ENCODE results near the gene SSH2.

Gene SSH2

GRCh38 chr17:29840884-29841283 lies 89.1 kb downstream of the SSH2 start:
- no peak overlapping the region for H3K27ac ChIP-seq (ENCODE audit: extremely low read depth, low read depth, low read length)
- no peaks in the 10 kb centered on the region for H3K9me3 ChIP-seq (ENCODE audit: control insufficient read depth, insufficient read depth, low read depth, low read length)
- no peak overlapping the region for H3K4me3 ChIP-seq (ENCODE audit: low read depth, low read length)
- H3K36me3 ChIP-seq (ENCODE audit: control insufficient read depth in 2 of 2, insufficient read depth in 1 of 2, low read length in 2 of 2): no peaks in the 10 kb centered on the region
- POLR2A ChIA-PET: no interaction called here
- TF ChIP-seq ZNF473 (tag by site-specific recombination; IDR thresholded peaks at IDR 0.05): no peak
- TF ChIP-seq ZBTB1 (tag by site-specific recombination; IDR thresholded peaks at IDR 0.05): no peak
- TF ChIP-seq ZNF510 (tag by site-specific recombination; IDR thresholded peaks at IDR 0.05; ENCODE audit: insufficient replicate concordance): no peak
- no peak for TF ChIP-seq ZNF214 (tag by site-specific recombination; IDR thresholded peaks at IDR 0.05; ENCODE audit: borderline replicate concordance)
- TF ChIP-seq ZNF211 (tag by site-specific recombination; IDR thresholded peaks at IDR 0.05; ENCODE audit: low read depth): no peak
- no peak for TF ChIP-seq ZNF114 (tag by site-specific recombination; IDR thresholded peaks at IDR 0.05)
- no peak for TF ChIP-seq SP3 (tag by site-specific recombination; IDR thresholded peaks at IDR 0.05)
- no peak for TF ChIP-seq ZNF423 (tag by site-specific recombination; IDR thresholded peaks at IDR 0.05)
- TF ChIP-seq ZNF514 (tag by site-specific recombination; IDR thresholded peaks at IDR 0.05): no peak
- TF ChIP-seq ZNF155 (tag by site-specific recombination; IDR thresholded peaks at IDR 0.05): no peak
- TF ChIP-seq, protein P1, sequence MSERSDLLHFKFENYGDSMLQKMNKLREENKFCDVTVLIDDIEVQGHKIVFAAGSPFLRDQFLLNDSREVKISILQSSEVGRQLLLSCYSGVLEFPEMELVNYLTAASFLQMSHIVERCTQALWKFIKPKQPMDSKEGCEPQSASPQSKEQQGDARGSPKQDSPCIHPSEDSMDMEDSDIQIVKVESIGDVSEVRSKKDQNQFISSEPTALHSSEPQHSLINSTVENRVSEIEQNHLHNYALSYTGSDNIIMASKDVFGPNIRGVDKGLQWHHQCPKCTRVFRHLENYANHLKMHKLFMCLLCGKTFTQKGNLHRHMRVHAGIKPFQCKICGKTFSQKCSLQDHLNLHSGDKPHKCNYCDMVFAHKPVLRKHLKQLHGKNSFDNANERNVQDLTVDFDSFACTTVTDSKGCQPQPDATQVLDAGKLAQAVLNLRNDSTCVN (tag by site-specific recombination; optimal IDR thresholded peaks at IDR 0.05): no peak
- no peak for TF ChIP-seq ZNF280D (tag by site-specific recombination; IDR thresholded peaks at IDR 0.05)
- TF ChIP-seq, protein P2, sequence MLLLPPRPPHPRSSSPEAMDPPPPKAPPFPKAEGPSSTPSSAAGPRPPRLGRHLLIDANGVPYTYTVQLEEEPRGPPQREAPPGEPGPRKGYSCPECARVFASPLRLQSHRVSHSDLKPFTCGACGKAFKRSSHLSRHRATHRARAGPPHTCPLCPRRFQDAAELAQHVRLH (tag by site-specific recombination; IDR thresholded peaks at IDR 0.05): no peak
- no peak for TF ChIP-seq ZBTB20 (tag by site-specific recombination; IDR thresholded peaks at IDR 0.05)
- TF ChIP-seq PRDM1 (tag by site-specific recombination; IDR thresholded peaks at IDR 0.05): no peak
- no peak for TF ChIP-seq ZNF521 (tag by site-specific recombination; IDR thresholded peaks at IDR 0.05)
- TF ChIP-seq ZFP41 (tag by site-specific recombination; IDR thresholded peaks at IDR 0.05; ENCODE audit: borderline replicate concordance): no peak
- no peak for TF ChIP-seq ZNF302 (tag by site-specific recombination; IDR thresholded peaks at IDR 0.05; ENCODE audit: low read depth)
- TF ChIP-seq, protein P3, sequence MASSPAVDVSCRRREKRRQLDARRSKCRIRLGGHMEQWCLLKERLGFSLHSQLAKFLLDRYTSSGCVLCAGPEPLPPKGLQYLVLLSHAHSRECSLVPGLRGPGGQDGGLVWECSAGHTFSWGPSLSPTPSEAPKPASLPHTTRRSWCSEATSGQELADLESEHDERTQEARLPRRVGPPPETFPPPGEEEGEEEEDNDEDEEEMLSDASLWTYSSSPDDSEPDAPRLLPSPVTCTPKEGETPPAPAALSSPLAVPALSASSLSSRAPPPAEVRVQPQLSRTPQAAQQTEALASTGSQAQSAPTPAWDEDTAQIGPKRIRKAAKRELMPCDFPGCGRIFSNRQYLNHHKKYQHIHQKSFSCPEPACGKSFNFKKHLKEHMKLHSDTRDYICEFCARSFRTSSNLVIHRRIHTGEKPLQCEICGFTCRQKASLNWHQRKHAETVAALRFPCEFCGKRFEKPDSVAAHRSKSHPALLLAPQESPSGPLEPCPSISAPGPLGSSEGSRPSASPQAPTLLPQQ (tag by site-specific recombination; IDR thresholded peaks at IDR 0.05): no peak
- no peak for TF ChIP-seq ZNF560 (tag by site-specific recombination; IDR thresholded peaks at IDR 0.05; ENCODE audit: borderline replicate concordance)
- H3K4me1 ChIP-seq (ENCODE audit: control insufficient read depth, insufficient read depth, low read length): peaks cover 15% of the 10 kb centered on the region
- CTCF ChIA-PET: interaction anchor here (0.6 kb wide), 1 partner anchor 87 kb away, joined by 3 read pairs; no protein-coding TSS in a partner anchor

DNA sequence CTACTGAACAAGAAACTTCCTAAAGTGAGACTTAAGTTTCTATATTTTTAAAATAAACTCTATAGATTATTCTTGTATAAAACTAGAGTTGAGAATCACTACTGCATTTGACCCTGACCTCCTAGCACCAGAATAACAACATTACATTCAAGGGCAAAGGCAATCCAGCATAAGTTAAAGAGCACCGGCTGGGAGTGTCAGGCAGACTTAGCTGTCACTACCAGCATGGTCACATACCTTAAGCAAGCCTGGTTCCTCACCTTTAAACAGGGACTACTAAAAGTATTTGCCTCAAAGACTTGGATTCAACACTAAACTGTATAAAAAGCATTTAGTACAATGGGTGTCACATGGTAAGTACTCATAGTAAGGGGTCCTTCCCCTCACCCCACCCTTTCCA lies 90.4 kb downstream of the SSH2 start:
- Histone ChIP-seq H3K27ac (ENCODE audit: extremely low read depth, low read depth, low read length) (no peak overlapping the region), H3K9me3 (ENCODE audit: control insufficient read depth, insufficient read depth, low read depth, low read length) (no peaks in the 10 kb centered on the region), H3K4me3 (ENCODE audit: low read depth, low read length) (no peak overlapping the region), H3K4me1 (ENCODE audit: control insufficient read depth, insufficient read depth, low read length) (peaks cover 9% of the 10 kb centered on the region), H3K36me3 (ENCODE audit: control insufficient read depth in 2 of 2, insufficient read depth in 1 of 2, low read length in 2 of 2) (no peaks in the 10 kb centered on the region)
- ChIA-PET CTCF (interaction anchor here (0.6 to 1.4 kb wide), 3 partner anchors 64 to 662 kb away, joined by 3 to 7 read pairs (median 3); no protein-coding TSS in a partner anchor), POLR2A (no interaction called here)
- TF ChIP-seq HOXC10 (CRISPR knock-in tag; IDR thresholded peaks at IDR 0.05) (no peak), KLF16 (tag by site-specific recombination; IDR thresholded peaks at IDR 0.05) (no peak), ZNF16 (tag by site-specific recombination; IDR thresholded peaks at IDR 0.05; ENCODE audit: low read depth) (no peak), ZNF175 (tag by site-specific recombination; IDR thresholded peaks at IDR 0.05) (no peak), ZEB2 (tag by site-specific recombination; IDR thresholded peaks at IDR 0.05) (no peak), ZNF169 (tag by site-specific recombination; IDR thresholded peaks at IDR 0.05) (no peak), ZNF555 (tag by site-specific recombination; conservative IDR thresholded peaks at IDR 0.05) (no peak)
- TF ChIP-seq, protein P4, sequence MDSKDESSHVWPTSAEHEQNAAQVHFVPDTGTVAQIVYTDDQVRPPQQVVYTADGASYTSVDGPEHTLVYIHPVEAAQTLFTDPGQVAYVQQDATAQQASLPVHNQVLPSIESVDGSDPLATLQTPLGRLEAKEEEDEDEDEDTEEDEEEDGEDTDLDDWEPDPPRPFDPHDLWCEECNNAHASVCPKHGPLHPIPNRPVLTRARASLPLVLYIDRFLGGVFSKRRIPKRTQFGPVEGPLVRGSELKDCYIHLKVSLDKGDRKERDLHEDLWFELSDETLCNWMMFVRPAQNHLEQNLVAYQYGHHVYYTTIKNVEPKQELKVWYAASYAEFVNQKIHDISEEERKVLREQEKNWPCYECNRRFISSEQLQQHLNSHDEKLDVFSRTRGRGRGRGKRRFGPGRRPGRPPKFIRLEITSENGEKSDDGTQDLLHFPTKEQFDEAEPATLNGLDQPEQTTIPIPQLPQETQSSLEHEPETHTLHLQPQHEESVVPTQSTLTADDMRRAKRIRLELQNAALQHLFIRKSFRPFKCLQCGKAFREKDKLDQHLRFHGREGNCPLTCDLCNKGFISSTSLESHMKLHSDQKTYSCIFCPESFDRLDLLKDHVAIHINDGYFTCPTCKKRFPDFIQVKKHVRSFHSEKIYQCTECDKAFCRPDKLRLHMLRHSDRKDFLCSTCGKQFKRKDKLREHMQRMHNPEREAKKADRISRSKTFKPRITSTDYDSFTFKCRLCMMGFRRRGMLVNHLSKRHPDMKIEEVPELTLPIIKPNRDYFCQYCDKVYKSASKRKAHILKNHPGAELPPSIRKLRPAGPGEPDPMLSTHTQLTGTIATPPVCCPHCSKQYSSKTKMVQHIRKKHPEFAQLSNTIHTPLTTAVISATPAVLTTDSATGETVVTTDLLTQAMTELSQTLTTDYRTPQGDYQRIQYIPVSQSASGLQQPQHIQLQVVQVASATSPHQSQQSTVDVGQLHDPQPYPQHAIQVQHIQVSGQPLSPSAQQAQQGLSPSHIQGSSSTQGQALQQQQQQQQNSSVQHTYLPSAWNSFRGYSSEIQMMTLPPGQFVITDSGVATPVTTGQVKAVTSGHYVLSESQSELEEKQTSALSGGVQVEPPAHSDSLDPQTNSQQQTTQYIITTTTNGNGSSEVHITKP (tag by site-specific recombination; IDR thresholded peaks at IDR 0.05): no peak

All from HEK293 (cell line).